Stromal cell of bone marrow (primary cell): ENCODE results near the gene IKBIP.
"Not testable (repeated sequence)": the region's sequence is repeated elsewhere in the genome, so short reads cannot be mapped to it uniquely, and the experiment has no call there.

ENCODE experiments used
- DNase-seq: peaks from one replicate; pipeline ENCODE4 v3.0.0-alpha.2; 2012; ENCODE audit warnings: low read depth

IKBIP gene

DNA sequence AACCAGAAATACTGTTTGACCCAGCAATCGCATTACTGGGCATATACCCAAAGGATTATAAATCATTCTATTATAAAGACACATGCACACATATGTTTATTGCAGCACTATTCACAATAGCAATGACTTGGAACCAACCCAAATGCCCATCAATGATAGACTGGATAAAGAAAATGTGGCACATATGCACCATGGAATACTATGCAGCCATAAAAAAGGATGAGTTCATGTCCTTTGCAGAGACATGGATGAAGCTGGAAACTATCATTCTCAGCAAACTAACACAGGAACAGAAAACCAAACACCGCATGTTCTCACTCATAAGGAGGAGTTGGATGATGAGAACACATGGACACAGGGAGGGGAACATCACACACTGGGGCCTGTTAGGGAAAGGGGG is 67.8 kb downstream of the IKBIP start:
- DNase-seq = not testable (repeated sequence)

DNA sequence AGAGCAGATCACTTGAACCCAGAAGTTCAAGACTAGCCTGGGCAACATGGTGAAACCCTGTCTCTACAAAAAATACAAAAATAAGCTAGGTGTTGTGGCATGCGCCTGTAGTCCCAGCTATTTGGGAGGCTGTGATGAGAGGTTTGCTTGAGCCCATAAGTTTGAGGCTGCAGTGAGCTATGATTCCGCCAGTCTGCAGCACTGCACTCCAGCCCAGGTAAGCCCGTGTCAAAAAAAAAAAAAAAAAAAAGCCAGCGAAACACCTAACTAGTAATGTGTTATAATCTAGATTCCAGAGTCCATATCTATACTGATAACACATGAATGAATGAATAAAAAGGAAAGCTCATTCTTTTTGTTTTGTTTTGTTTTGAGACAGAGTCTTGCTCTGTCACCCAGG is 69.6 kb downstream of the IKBIP start:
- no peak for DNase-seq
